GM12872 (cell line): ENCODE data around the gene CD200.

Experiments used
- TF ChIP-seq, protein P1 (sequence below): IDR thresholded peaks from 3 replicates; pipeline ENCODE4 v1.5.1; 2011; ENCODE audit warnings: low read depth, mild to moderate bottlenecking, low read length, moderate library complexity; ENCODE audit not compliant: insufficient read depth

Gene CD200

DNA sequence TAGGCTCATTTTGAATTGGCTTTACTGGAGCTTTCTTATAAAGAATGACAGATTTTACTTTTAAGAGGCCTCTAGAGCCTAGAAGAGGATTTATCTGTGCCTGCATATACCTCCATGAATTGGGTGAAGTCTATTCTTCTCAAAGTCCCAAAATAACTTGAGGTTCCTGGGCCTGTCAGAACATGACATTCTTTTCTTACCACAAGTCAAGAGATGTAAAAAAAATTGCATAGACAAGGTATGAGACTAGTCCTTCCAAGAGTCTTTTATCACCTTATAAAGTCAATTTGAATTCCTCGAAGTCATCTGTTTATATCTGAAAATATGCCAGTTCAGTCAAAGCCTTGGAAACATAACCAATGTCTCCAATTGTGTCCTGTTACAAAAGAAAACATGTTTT, 17.2 kb upstream of the CD200 start:
- TF ChIP-seq, protein P1, sequence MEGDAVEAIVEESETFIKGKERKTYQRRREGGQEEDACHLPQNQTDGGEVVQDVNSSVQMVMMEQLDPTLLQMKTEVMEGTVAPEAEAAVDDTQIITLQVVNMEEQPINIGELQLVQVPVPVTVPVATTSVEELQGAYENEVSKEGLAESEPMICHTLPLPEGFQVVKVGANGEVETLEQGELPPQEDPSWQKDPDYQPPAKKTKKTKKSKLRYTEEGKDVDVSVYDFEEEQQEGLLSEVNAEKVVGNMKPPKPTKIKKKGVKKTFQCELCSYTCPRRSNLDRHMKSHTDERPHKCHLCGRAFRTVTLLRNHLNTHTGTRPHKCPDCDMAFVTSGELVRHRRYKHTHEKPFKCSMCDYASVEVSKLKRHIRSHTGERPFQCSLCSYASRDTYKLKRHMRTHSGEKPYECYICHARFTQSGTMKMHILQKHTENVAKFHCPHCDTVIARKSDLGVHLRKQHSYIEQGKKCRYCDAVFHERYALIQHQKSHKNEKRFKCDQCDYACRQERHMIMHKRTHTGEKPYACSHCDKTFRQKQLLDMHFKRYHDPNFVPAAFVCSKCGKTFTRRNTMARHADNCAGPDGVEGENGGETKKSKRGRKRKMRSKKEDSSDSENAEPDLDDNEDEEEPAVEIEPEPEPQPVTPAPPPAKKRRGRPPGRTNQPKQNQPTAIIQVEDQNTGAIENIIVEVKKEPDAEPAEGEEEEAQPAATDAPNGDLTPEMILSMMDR = no peak

DNA sequence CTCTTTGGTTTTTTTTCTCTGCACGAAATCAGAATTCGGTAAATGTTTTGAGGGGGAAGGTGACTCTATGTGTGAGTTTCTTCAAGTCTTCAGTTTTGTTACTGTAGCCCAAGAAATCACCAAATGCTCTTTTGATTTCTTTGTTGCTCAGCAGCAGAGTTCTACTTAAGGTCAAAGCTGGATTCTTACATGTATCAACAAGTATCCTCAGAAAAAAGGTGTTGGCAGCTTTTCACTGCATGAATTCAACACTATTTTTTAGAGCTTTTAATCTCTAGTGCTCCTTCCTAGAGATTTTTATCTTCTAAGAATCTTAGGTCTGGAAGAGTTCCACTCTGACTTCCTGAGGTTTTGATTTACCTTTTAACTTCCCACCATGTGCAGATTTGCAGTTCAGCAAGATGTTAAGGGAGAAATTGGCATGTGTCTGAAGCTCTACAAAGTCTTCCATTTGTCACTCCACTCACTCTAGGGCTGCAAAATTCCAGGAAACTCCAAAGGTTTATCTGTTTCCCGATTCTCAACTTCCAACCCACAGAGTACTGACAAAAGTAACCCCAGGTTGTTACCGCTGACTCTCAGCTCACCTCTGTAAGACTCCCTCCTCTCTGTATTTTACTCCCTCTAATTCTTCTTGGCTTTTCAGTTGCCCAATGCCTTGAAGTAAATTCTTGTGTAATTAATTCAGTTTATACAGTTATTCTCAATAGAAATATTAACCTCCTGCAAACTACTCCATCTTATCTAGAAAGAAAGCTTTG, 13.3 kb upstream of the CD200 start:
- TF ChIP-seq, protein P1 = no peak

DNA sequence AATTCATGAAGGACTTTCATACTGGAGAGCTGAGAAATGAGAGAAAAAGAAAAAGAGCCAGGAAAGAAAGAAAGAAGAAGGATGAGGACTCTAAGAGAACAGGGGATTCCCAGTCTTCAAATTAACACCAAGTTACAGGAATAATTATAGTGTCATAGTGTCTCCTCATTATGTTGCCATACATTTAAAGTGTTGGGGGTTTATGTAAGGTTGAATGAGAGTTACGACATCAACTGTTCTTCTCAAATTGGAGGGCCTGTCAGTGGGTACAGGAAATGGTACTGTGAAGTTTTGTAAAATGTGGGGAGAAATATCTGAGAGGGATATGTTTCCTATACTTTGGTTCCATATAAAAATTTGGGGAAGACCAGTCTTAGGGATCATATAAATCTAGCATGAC, 12.3 kb upstream of the CD200 start:
- TF ChIP-seq, protein P1 = no peak

DNA sequence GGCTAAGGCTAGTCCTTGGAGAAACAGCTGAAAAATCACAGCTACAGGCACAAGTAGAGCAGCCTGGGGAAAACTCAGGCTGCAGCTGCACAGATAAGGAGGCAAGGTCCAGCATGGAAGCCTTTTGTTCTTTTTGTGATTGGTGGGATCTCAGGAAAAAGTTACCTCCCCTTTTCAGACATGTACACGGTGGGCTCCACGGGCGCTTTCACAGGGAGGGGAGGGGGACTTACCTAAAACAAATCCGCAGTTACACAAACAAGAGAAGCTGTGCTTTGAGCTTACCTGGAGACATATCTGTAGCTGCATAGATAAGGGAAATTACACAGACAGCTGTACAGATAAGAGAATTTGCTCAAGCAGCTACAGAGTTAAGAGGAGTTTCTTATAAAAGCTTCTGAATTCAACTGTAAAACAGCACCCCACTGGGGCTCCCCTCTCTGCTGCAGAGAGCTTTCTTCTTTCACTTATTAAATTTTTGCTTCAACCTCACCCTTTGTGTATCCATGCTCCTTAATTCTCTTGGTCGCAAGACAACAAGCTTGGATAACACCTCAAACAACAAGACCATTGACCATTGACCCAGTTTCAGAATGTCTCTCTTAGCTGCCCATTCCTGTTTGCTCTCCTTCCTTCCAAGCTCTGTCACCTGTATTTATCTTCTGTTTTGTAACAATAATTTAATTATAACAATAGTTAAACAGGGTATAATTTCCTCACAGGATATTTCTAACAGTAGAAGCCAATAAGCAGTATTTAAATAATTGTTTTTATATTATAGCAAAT, 10.9 kb upstream of the CD200 start:
- TF ChIP-seq, protein P1 = no peak

DNA sequence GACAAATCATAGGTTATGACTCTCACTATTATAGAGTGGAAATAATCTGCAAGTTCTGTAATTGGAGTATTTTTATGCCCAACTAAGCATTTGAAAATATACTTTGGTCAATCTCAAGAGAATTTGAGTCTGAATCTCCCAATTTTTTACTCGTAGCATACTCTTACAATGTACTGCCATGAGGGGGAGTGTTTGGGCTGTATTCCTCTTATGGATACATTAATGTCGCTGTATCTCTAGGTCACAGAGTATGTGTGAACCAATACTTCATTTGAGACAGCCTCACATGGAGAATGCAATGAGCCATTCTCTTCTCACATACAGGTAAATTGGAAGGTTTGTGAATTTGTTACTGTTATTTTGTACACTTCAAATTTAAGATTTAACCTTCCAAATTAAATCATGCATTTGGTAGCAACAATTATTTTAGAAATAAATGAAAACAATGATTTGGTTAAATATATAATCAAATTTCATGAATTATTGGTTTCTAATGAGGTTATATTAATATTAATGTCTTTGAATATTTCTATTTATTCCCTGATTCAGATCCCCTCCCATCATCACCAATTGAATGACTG, 5.5 kb upstream of the CD200 start:
- TF ChIP-seq, protein P1 = peak; percentile 60

DNA sequence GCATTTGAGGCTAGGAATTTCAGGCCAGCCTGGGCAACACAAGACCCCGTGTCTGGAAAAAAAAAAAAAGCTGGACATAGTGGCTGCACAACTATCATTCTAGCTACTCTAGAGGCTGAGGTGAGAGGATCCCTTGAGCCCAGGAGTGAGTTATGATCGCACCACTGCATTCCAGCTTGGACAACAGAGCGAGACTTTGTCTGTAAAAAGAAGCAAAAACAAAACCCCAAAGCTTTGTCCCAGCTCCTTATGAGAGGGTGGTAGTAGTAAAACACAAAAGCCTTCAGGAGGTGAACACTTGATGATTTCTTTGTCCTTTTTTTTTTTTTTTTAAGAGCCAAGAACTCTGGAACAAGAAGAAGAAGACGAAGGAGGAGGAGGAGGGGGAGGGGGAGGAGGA, 1.1 kb upstream of the CD200 start:
- TF ChIP-seq, protein P1 = no peak
